Fibroblast of skin of abdomen (primary cell): ENCODE measurements around the gene BAK1.
"Not testable (repeated sequence)": the region's sequence is repeated elsewhere in the genome, so short reads cannot be mapped to it uniquely, and the experiment has no call there.

Experiments
- DNase-seq: peaks from one replicate; pipeline ENCODE4 v3.0.0-alpha.2; 2013

BAK1 gene

GRCh38 chr6:33551538-33551937 is 28.5 kb downstream of the BAK1 start:
- DNase-seq = no peak

- DNase-seq = no peak
Observed at GRCh38 chr6:33549896-33550295, 30.2 kb downstream of the BAK1 start.

GRCh38 chr6:33549196-33549595 is 30.9 kb downstream of the BAK1 start:
- DNase-seq = no peak

GRCh38 chr6:33547499-33547898 is 32.6 kb downstream of the BAK1 start:
- DNase-seq = no peak

GRCh38 chr6:33546766-33547165 is 33.3 kb downstream of the BAK1 start:
- no peak for DNase-seq

- DNase-seq = not testable (repeated sequence)
Observed at GRCh38 chr6:33545292-33545691, 34.8 kb downstream of the BAK1 start.

- DNase-seq = no peak
Observed at GRCh38 chr6:33543116-33543515, 37.0 kb downstream of the BAK1 start.

- no peak for DNase-seq
Observed at GRCh38 chr6:33540768-33541167, 39.3 kb downstream of the BAK1 start.

GRCh38 chr6:33534702-33535101 is 45.4 kb downstream of the BAK1 start:
- DNase-seq = no peak

GRCh38 chr6:33533163-33533869 is 46.8 kb downstream of the BAK1 start:
- DNase-seq = not testable (repeated sequence)

- DNase-seq = not testable (repeated sequence)
Observed at GRCh38 chr6:33532431-33532830, 47.6 kb downstream of the BAK1 start.

- not testable (repeated sequence) for DNase-seq
Observed at GRCh38 chr6:33530617-33531016, 49.5 kb downstream of the BAK1 start.
